Ascending aorta (tissue), 2 donors: ENCODE data around the gene GNPTAB. TPM values are rescaled to one million over a fixed set of nuclear protein-coding genes. Genes with fewer than 3 reads are reported as not detected.

Experiments used
- DNase-seq, 2 donors: peaks; one replicate each; pipeline ENCODE4 v3.0.0-alpha.2; 2019; ENCODE audit warnings: low spot score in 2 of 2
- H3K27ac ChIP-seq, 2 donors: fragments of 200-600 bp; sonication (generic); one replicate each; pipeline ENCODE4 v1.5.1; 2016 to 2017; ENCODE audit warnings: mild to moderate bottlenecking in 1 of 2
- H3K27me3 ChIP-seq: fragments of 200-600 bp; sonication (generic); one replicate; pipeline ENCODE4 v1.5.1; 2017
- H3K36me3 ChIP-seq, 2 donors: fragments of 200-600 bp; sonication (generic); one replicate each; pipeline ENCODE4 v1.5.1; 2016
- H3K4me1 ChIP-seq, 2 donors: fragments of 200-600 bp; sonication (generic); one replicate each; pipeline ENCODE4 v1.5.1; 2016 to 2017; ENCODE audit warnings: mild to moderate bottlenecking in 1 of 2
- H3K4me3 ChIP-seq, 2 donors: fragments of 200-600 bp; sonication (generic); one replicate each; pipeline ENCODE4 v1.5.1; 2016 to 2017; ENCODE audit warnings: mild to moderate bottlenecking in 1 of 2
- H3K9me3 ChIP-seq, 2 donors: fragments of 200-600 bp; sonication (generic); one replicate each; pipeline ENCODE4 v1.5.1; 2016
- CTCF ChIP-seq, 3 experiments: fragments of 200-600 bp in 2 of 3; fragments of 450-650 bp in 1 of 3; sonication (generic) in 2 of 3; IDR thresholded peaks; one replicate each; pipeline ENCODE4 v1.5.1; 2016 to 2019; ENCODE audit warnings: antibody characterized with exemption in 3 of 3, mild to moderate bottlenecking in 1 of 3, moderate library complexity in 1 of 3
- intact Hi-C: fragments of 100-400 bp; cut with DNase I; formaldehyde crosslinking; loops from one replicate; pipeline ENCODE4 v1.15.1; 2023
- total RNA-seq: library from RNA; depleted of rRNA; stranded (reverse); fragments of >200 nt; gene quantifications from one replicate; pipeline ENCODE4 v1.1.0, GENCODE V29; 2016

The GNPTAB gene
- total RNA-seq, 1 donor from 2014 or later: 9.5 TPM

GRCh38 chr12:101806265-101806664 lies 24.5 kb downstream of the GNPTAB start:
- no peaks in the 10 kb centered on the region for H3K27me3 ChIP-seq
- no peaks in the 10 kb centered on the region for H3K4me1 ChIP-seq
- no peak overlapping the region for H3K4me3 ChIP-seq
- H3K9me3 ChIP-seq: no peaks in the 10 kb centered on the region
- DNase-seq: no peak
- no peak overlapping the region for H3K27ac ChIP-seq
- no peak for TF ChIP-seq CTCF (IDR thresholded peaks at IDR 0.05)
- no peaks in the 10 kb centered on the region for H3K36me3 ChIP-seq
- intact Hi-C loops: no loop called here

GRCh38 chr12:101804409-101804808 lies 26.4 kb downstream of the GNPTAB start:
- Histone ChIP-seq H3K9me3 (no peaks in the 10 kb centered on the region), H3K4me1 (no peaks in the 10 kb centered on the region), H3K27ac (no peak overlapping the region), H3K27me3 (no peaks in the 10 kb centered on the region), H3K4me3 (no peak overlapping the region), H3K36me3 (no peaks in the 10 kb centered on the region)
- intact Hi-C loops: no loop called here
- no peak for TF ChIP-seq CTCF (IDR thresholded peaks at IDR 0.05)
- no peak for DNase-seq

- Histone ChIP-seq H3K9me3 (no peaks in the 10 kb centered on the region), H3K27ac (no peak overlapping the region), H3K36me3 (no peaks in the 10 kb centered on the region), H3K4me3 (no peak overlapping the region), H3K4me1 (no peaks in the 10 kb centered on the region), H3K27me3 (no peaks in the 10 kb centered on the region)
- no peak for TF ChIP-seq CTCF (IDR thresholded peaks at IDR 0.05)
- no peak for DNase-seq
- intact Hi-C loops: no loop called here
Observed at GRCh38 chr12:101803978-101804377, 26.8 kb downstream of the GNPTAB start.

- no peak for DNase-seq
- intact Hi-C loops: no loop called here
- Histone ChIP-seq H3K36me3 (no peaks in the 10 kb centered on the region), H3K4me3 (no peak overlapping the region), H3K9me3 (no peaks in the 10 kb centered on the region), H3K4me1 (no peaks in the 10 kb centered on the region), H3K27ac (no peak overlapping the region), H3K27me3 (no peaks in the 10 kb centered on the region)
- TF ChIP-seq CTCF (IDR thresholded peaks at IDR 0.05): no peak
Observed at GRCh38 chr12:101802486-101802885, 28.3 kb downstream of the GNPTAB start.

- Histone ChIP-seq H3K4me1 (no peaks in the 10 kb centered on the region), H3K27me3 (no peaks in the 10 kb centered on the region), H3K4me3 (no peak overlapping the region), H3K36me3 (no peaks in the 10 kb centered on the region), H3K27ac (no peak overlapping the region), H3K9me3 (no peaks in the 10 kb centered on the region)
- intact Hi-C loops: no loop called here
- no peak for DNase-seq
- TF ChIP-seq CTCF (IDR thresholded peaks at IDR 0.05): no peak
Observed at GRCh38 chr12:101799774-101800173, 31.0 kb downstream of the GNPTAB start.

GRCh38 chr12:101795786-101796185 lies 35.0 kb downstream of the GNPTAB start:
- Histone ChIP-seq H3K27ac (no peak overlapping the region), H3K27me3 (no peaks in the 10 kb centered on the region), H3K9me3 (no peaks in the 10 kb centered on the region), H3K4me1 (no peaks in the 10 kb centered on the region), H3K4me3 (no peak overlapping the region), H3K36me3 (peaks cover 4 to 5% of the 10 kb centered on the region in 2 donors)
- no peak for TF ChIP-seq CTCF (IDR thresholded peaks at IDR 0.05)
- intact Hi-C loops: no loop called here
- no peak for DNase-seq
